WI38 (cell line): ENCODE measurements around the gene LOXHD1.

Experiments used
- H3K4me3 ChIP-seq: 2 replicates; pipeline ENCODE4 v1.5.1; 2011; ENCODE audit warnings: low read depth, mild to moderate bottlenecking, control low read depth, low read length
- TF ChIP-seq, protein P1 (sequence below): IDR thresholded peaks from 2 replicates; pipeline ENCODE4 v1.5.1; 2012; ENCODE audit warnings: low read depth, mild to moderate bottlenecking, control low read depth, low read length

The LOXHD1 gene

DNA sequence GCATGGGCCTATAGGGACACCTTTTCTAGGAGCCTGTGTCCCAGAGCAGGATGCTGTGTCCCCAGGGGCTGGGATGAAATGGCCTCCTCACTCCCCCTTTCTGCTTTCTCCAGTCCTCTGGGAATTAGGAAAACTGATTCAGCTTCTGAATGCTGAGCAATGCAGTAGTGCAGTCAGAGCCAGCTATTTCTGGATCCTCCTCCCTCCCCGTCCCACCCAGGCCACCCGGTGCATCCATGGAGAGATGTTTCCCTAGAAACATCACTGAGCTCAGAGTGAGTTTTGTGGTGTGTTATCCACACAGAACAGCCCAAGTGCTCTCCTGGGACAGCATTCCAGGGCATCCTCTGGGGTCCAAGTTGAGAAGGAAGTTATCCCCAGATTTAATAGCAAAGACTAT, 125.5 kb downstream of the LOXHD1 start:
- TF ChIP-seq, protein P1, sequence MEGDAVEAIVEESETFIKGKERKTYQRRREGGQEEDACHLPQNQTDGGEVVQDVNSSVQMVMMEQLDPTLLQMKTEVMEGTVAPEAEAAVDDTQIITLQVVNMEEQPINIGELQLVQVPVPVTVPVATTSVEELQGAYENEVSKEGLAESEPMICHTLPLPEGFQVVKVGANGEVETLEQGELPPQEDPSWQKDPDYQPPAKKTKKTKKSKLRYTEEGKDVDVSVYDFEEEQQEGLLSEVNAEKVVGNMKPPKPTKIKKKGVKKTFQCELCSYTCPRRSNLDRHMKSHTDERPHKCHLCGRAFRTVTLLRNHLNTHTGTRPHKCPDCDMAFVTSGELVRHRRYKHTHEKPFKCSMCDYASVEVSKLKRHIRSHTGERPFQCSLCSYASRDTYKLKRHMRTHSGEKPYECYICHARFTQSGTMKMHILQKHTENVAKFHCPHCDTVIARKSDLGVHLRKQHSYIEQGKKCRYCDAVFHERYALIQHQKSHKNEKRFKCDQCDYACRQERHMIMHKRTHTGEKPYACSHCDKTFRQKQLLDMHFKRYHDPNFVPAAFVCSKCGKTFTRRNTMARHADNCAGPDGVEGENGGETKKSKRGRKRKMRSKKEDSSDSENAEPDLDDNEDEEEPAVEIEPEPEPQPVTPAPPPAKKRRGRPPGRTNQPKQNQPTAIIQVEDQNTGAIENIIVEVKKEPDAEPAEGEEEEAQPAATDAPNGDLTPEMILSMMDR: no peak
- H3K4me3 ChIP-seq: no peak overlapping the region

DNA sequence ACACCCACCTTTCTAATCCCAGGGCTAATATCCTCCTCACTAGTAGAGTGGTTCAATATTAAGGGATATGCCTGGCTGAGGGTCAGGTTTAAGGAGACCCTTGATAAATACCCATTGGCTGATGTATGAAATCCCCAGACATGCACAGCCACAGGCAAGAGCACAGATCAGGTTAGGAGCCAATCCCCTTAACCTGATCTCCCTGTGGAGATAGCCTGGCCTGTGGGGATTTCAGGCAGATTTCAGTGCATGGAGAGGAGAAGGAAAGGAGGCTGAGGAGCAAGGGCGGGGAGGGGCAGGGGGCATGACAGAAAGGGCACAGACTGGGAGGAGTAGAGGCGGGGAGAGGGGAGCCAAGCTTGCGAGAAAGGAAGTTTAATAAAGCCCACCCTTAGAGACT, 129.0 kb downstream of the LOXHD1 start:
- TF ChIP-seq, protein P1: no peak

DNA sequence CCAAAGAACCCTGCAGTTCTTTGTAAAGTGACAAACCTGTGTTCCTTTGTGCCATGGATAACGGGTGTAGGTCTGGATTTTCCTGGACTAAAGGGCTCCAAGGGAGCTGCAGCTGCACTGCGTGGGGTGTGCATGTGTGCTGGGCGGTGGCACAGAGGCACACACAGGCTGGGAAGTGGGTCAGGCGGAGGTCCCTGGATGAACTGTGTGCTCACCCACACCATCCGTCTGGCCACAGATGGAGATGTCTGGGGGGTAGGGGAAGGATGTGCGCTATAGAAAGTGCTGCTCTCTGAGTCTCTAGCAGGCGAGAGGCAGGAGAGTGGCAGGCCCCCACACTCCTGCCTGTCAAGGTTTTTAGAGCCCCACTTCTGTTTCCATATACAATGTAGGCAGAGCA, 137.2 kb downstream of the LOXHD1 start:
- TF ChIP-seq, protein P1: no peak
- no peak overlapping the region for H3K4me3 ChIP-seq

More for the DNA sequence above, 129.0 kb downstream of the LOXHD1 start:
- H3K4me3 ChIP-seq: no peak overlapping the region

DNA sequence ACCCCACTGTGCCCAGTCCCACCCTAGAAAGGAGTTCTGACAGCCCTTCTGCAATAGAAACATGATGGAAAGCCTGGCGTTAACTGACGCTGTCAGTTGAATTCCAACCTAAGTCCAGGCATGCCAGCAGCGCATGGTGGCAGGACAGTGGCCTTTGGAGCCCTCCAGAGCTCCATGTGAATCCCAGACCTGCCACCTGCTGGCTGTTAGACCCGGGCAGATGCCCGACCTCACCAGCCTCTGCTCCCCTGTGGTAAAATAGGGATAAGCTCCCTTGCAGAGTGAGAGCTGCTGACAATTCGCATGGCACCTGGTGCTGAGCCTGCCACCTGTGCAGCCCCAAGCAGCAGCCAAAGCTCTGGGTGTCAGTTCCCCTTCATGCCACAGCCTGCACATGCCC, 138.6 kb downstream of the LOXHD1 start:
- TF ChIP-seq, protein P1: no peak
- H3K4me3 ChIP-seq: no peak overlapping the region

DNA sequence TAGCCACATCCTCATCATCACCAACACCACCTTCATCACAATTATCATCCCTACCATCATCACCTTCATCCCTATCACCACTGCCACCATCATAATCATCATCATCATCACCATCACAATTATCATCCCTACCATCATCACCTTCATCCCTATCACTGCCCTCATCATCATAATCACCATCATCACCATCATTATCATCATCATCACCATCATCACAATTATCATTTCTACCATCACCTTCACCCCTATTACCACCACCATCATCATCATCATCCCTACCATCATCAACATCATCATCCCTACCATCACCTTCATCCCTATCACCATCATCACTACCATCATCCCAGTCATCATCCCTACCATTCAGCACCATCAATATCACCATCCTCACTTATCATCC, 140.5 kb downstream of the LOXHD1 start:
- TF ChIP-seq, protein P1: no peak
- no peak overlapping the region for H3K4me3 ChIP-seq

DNA sequence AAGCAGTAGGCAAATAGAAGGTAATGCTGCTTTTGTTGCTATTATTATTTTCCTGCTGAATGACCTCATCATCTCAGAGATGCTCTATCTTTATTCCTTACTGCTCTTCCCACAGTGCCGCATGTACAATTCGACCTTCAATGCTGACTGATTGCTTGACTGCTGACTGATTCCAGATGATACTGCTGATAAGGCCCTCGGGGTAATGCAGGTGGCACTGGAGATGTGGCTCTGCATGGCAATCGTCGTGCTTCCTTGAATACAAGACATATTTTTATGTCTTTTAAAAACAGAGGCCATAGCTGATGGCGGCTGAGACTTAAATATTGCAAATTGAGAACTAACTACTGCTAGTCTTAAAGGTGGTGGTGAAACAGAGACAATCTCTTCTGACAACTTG, 146.6 kb downstream of the LOXHD1 start:
- no peak overlapping the region for H3K4me3 ChIP-seq
- TF ChIP-seq, protein P1: no peak

DNA sequence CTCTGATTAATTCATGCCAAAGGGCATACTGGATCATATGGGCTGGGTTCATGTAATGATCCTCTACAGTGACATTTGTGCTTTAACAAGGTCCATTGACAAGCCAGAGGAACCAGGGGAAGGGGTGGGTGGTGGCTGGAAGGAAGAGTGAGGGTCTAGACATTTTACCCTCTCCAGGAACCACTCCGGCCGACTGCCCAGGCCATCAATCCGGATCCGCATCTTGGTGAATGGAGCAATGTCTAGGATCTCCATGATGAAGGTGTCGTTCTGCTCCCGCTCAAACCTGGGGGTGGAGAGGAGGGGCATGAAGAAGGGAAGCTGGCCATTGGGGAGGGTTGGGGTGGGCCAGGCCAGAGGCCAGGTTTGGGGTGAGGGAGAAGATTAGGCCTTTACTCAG, 147.5 kb downstream of the LOXHD1 start:
- TF ChIP-seq, protein P1: no peak

More for the DNA sequence above, 147.5 kb downstream of the LOXHD1 start:
- H3K4me3 ChIP-seq: no peak overlapping the region
